ENCODE results near the gene SLAMF9.

DNA sequence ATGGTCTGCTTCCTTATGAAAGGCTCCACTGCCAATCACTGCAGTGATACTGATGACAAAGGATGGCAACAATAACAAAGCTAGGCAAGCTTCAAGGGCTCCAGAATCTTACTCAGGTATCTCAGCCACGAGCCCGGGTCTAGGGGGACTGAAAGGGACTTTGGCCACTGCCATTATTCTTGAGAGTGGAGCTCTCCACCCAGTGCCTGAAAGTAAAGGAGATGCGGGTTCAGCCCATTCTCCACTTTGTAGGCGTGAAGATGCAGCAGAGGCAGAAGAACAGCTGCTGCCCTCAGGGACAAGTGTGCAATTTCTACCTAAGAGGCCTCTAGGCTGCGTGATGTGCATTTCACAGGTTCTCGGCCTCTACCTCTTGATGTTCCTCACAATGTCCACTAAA, 31.4 kb upstream of the SLAMF9 start:
- TF ChIP-seq, protein P1, sequence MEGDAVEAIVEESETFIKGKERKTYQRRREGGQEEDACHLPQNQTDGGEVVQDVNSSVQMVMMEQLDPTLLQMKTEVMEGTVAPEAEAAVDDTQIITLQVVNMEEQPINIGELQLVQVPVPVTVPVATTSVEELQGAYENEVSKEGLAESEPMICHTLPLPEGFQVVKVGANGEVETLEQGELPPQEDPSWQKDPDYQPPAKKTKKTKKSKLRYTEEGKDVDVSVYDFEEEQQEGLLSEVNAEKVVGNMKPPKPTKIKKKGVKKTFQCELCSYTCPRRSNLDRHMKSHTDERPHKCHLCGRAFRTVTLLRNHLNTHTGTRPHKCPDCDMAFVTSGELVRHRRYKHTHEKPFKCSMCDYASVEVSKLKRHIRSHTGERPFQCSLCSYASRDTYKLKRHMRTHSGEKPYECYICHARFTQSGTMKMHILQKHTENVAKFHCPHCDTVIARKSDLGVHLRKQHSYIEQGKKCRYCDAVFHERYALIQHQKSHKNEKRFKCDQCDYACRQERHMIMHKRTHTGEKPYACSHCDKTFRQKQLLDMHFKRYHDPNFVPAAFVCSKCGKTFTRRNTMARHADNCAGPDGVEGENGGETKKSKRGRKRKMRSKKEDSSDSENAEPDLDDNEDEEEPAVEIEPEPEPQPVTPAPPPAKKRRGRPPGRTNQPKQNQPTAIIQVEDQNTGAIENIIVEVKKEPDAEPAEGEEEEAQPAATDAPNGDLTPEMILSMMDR (conservative IDR thresholded peaks at IDR 0.05; ENCODE audit: low read length): no peak
- no peak for TF ChIP-seq EZH2phosphoT487 (IDR thresholded peaks at IDR 0.05; ENCODE audit: borderline replicate concordance)
